ENCODE data around the gene CADM1. TPM values are rescaled to one million over a fixed set of nuclear protein-coding genes. Genes with fewer than 3 reads are reported as not detected.

CADM1 gene
- total and polyA plus RNA-seq, 2 donors (not counting 3 experiments of a cell fraction or from before 2014, with no cell fraction given): 0.52 to 2.6 TPM

GRCh38 chr11:115459563-115459962 lies 44.7 kb downstream of the CADM1 start:
- dilution Hi-C loops (cut with MboI; ENCODE audit: extremely low pct_ligation_motif_present, low sequenced_read_pairs): no loop called here
- POLR2A ChIA-PET: no interaction called here
- DNase-seq (ENCODE audit: low read depth, low spot score): no peak
- no peaks in the 10 kb centered on the region for H3K36me3 ChIP-seq (ENCODE audit: control insufficient read depth in 2 of 2, extremely low read depth in 1 of 2, insufficient read depth in 2 of 2, low read length in 2 of 2)
- H3K27me3 ChIP-seq (ENCODE audit: control insufficient read depth in 2 of 2, insufficient read depth in 2 of 2, low read length in 2 of 2): no peaks in the 10 kb centered on the region
- H3K4me3 ChIP-seq (replicated peaks in 1 of 3; ENCODE audit: insufficient read depth in 1 of 3, low read depth in 1 of 3, low read length in 3 of 3): no peak overlapping the region
- H3K4me2 ChIP-seq (ENCODE audit: insufficient read depth, low read length): no peak overlapping the region
- no peak overlapping the region for H2AFZ ChIP-seq (ENCODE audit: low read depth, low read length)
- CTCF ChIA-PET: no interaction called here
- H3K9me1 ChIP-seq (replicated peaks; ENCODE audit: control insufficient read depth, extremely low read depth, insufficient read depth, low read length): no peaks in the 10 kb centered on the region
- H3K9me3 ChIP-seq (replicated peaks; ENCODE audit: control insufficient read depth, insufficient read depth, low read length): no peaks in the 10 kb centered on the region
- H3K9ac ChIP-seq (replicated peaks; ENCODE audit: extremely low read depth, insufficient read depth, low read length): no peak overlapping the region
- no peaks in the 10 kb centered on the region for H4K20me1 ChIP-seq (replicated peaks; ENCODE audit: control insufficient read depth, extremely low read depth, insufficient read depth, low read length)
- no peak overlapping the region for H3K27ac ChIP-seq (ENCODE audit: insufficient read depth, low read depth, low read length)
- intact Hi-C loops (cut with micrococcal nuclease): no loop called here
- no TSS peak for BruUV-seq (replicated peaks)
- H3K79me2 ChIP-seq (ENCODE audit: control insufficient read depth, insufficient read depth, low read length): no peaks in the 10 kb centered on the region
- TF ChIP-seq MYC (IDR thresholded peaks at IDR 0.05; ENCODE audit: low read depth, low read length) (no peak), JUN (IDR thresholded peaks at IDR 0.05; ENCODE audit: borderline replicate concordance, insufficient read depth, insufficient read length, low read depth) (no peak), GATA2 (IDR thresholded peaks at IDR 0.05; ENCODE audit: insufficient read depth, insufficient read length, low read depth, low read length) (no peak), MAX (IDR thresholded peaks at IDR 0.05; ENCODE audit: insufficient read depth, insufficient read length) (no peak), FOS (IDR thresholded peaks at IDR 0.05; ENCODE audit: borderline replicate concordance, insufficient read depth, low read length) (no peak), POLR2A (IDR thresholded peaks at IDR 0.05; ENCODE audit: low read depth, low read length) (no peak), EZH2 (IDR thresholded peaks at IDR 0.05; ENCODE audit: borderline replicate concordance, low read depth, low read length, severe bottlenecking) (no peak), CTCF (IDR thresholded peaks at IDR 0.05; ENCODE audit: extremely low read depth in 1 of 2, insufficient read depth in 1 of 2, low read depth in 1 of 2, low read length in 2 of 2) (no peak), POLR2AphosphoS5 (IDR thresholded peaks at IDR 0.05; ENCODE audit: insufficient read depth, low read depth, low read length) (no peak)
- H3K4me1 ChIP-seq (ENCODE audit: control insufficient read depth, extremely low read depth, insufficient read depth, low read length): no peaks in the 10 kb centered on the region
- no peak for FAIRE-seq
